Endodermal cell (in vitro differentiated cells): ENCODE measurements around the gene SH3BP5. TPM values are rescaled to one million over a fixed set of nuclear protein-coding genes. Genes with fewer than 3 reads are reported as not detected.

Experiments used
- DNase-seq: peaks from one replicate; pipeline ENCODE4 v3.0.0-alpha.2; 2017
- H3K27ac ChIP-seq: 2 replicates; pipeline ENCODE4 v1.5.1; 2013; ENCODE audit warnings: mild to moderate bottlenecking, low read depth, low read length, moderate library complexity
- H3K27me3 ChIP-seq: 2 replicates; pipeline ENCODE4 v1.6.1; 2013; ENCODE audit warnings: mild to moderate bottlenecking, low read length, moderate library complexity; ENCODE audit not compliant: insufficient read depth, control insufficient read depth, poor library complexity, severe bottlenecking
- H3K36me3 ChIP-seq: 2 replicates; pipeline ENCODE4 v1.7.0; 2013; ENCODE audit warnings: mild to moderate bottlenecking, low read length, moderate library complexity; ENCODE audit not compliant: control insufficient read depth, insufficient read depth
- H3K4me1 ChIP-seq: one replicate; pipeline ENCODE4 v1.7.0; 2013; ENCODE audit warnings: low read length; ENCODE audit not compliant: control insufficient read depth, insufficient read depth
- H3K4me3 ChIP-seq: 2 replicates; pipeline ENCODE4 v1.5.1; 2013; ENCODE audit warnings: mild to moderate bottlenecking, low read length, moderate library complexity
- H3K9ac ChIP-seq: 2 replicates; pipeline ENCODE4 v1.6.1; 2013; ENCODE audit warnings: mild to moderate bottlenecking, low read length, moderate library complexity; ENCODE audit not compliant: poor library complexity, severe bottlenecking; ENCODE audit errors: extremely low read depth
- H3K9me3 ChIP-seq: 2 replicates; pipeline ENCODE4 v1.6.1; 2013; ENCODE audit warnings: mild to moderate bottlenecking, low read length, moderate library complexity; ENCODE audit not compliant: control insufficient read depth
- H3K27ac Mint-ChIP-seq: 2 replicates; pipeline ENCODE4 v1.8.0; 2020; ENCODE audit warnings: mixed read lengths
- H3K27me3 Mint-ChIP-seq: 2 replicates; pipeline ENCODE4 v1.8.0; 2021; ENCODE audit warnings: mild to moderate bottlenecking, mixed read lengths; ENCODE audit not compliant: insufficient read depth
- H3K36me3 Mint-ChIP-seq: 2 replicates; pipeline ENCODE4 v1.8.0; 2020; ENCODE audit warnings: low read depth, mixed read lengths
- H3K4me1 Mint-ChIP-seq: 2 replicates; pipeline ENCODE4 v1.8.0; 2020; ENCODE audit warnings: mixed read lengths
- H3K4me3 Mint-ChIP-seq: 2 replicates; pipeline ENCODE4 v1.8.0; 2020; ENCODE audit warnings: mild to moderate bottlenecking, moderate library complexity, mixed read lengths
- H3K9me3 Mint-ChIP-seq: 2 replicates; pipeline ENCODE4 v1.8.0; 2020; ENCODE audit warnings: mild to moderate bottlenecking, mixed read lengths
- CTCF ChIP-seq: fragments of 200-600 bp; sonication (generic); conservative IDR thresholded peaks from 2 replicates; pipeline ENCODE4 v1.5.0; 2021; ENCODE audit warnings: antibody characterized with exemption, mild to moderate bottlenecking
- WGBS, 2 experiments: methylation state at CpG; one replicate each; pipeline versions ENCODE4 v1.1.5 to v1.1.7; 2013; ENCODE audit warnings: missing lambda C conversion rate in 2 of 2, mixed read lengths in 1 of 2; ENCODE audit not compliant: insufficient coverage in 1 of 2, insufficient read length in 1 of 2; 5-methylcytosine and 5-hydroxymethylcytosine counted together
- total RNA-seq, 2 donors: library from RNA; stranded (reverse); fragmentation: NEBNext Ultra II Directional in 1 of 2; extraction: Animal tissue kit (Norgen Biotek cat#: 25700) in 1 of 2; gene quantifications; 2 replicates in 1 of 2; 3 replicates in 1 of 2; pipeline ENCODE4 v1.2.1, GENCODE V29; 2021

SH3BP5 gene
- total RNA-seq, 2 donors from 2014 or later = 25.8 to 30.3 TPM

- 80 to 89% methylated on average over 1 of the region's 1 CpG for WGBS, 2 experiments
- Mint-ChIP-seq H3K36me3 (peaks cover 37% of the 10 kb centered on the region), H3K27me3 (no peaks in the 10 kb centered on the region), H3K4me1 (no peaks in the 10 kb centered on the region), H3K9me3 (no peaks in the 10 kb centered on the region), H3K4me3 (no peak overlapping the region), H3K27ac (no peak overlapping the region)
- H3K9ac ChIP-seq = no peak overlapping the region
- H3K36me3 ChIP-seq = peaks cover 78% of the 10 kb centered on the region
- DNase-seq = no peak
- H3K4me3 ChIP-seq = no peak overlapping the region
- no peaks in the 10 kb centered on the region for H3K9me3 ChIP-seq
- H3K4me1 ChIP-seq = no peaks in the 10 kb centered on the region
- TF ChIP-seq CTCF = no peak
- H3K27me3 ChIP-seq = no peaks in the 10 kb centered on the region
- H3K27ac ChIP-seq = no peak overlapping the region
Measured at GRCh38 chr3:15228147-15228546, 104.2 kb downstream of the SH3BP5 start.

- 95 to 96% methylated on average over 6 to 7 of the region's 7 CpGs for WGBS, 2 experiments
- H3K4me1 ChIP-seq = no peaks in the 10 kb centered on the region
- H3K36me3 ChIP-seq = peaks cover 83% of the 10 kb centered on the region
- no peaks in the 10 kb centered on the region for H3K9me3 ChIP-seq
- no peaks in the 10 kb centered on the region for H3K27me3 ChIP-seq
- H3K9ac ChIP-seq = no peak overlapping the region
- TF ChIP-seq CTCF = no peak
- H3K27me3 Mint-ChIP-seq = no peaks in the 10 kb centered on the region
- H3K4me3 ChIP-seq = no peak overlapping the region
- H3K4me1 Mint-ChIP-seq = no peaks in the 10 kb centered on the region
- H3K4me3 Mint-ChIP-seq = no peak overlapping the region
- no peak for DNase-seq
- H3K36me3 Mint-ChIP-seq = peaks cover 38% of the 10 kb centered on the region
- no peaks in the 10 kb centered on the region for H3K9me3 Mint-ChIP-seq
- H3K27ac ChIP-seq = no peak overlapping the region
- no peak overlapping the region for H3K27ac Mint-ChIP-seq
Measured at GRCh38 chr3:15223685-15224572, 108.5 kb downstream of the SH3BP5 start.

GRCh38 chr3:15221574-15222217, 110.7 kb downstream of the SH3BP5 start:
- peaks cover 82% of the 10 kb centered on the region for H3K36me3 ChIP-seq
- TF ChIP-seq CTCF = no peak
- no peak overlapping the region for H3K9ac ChIP-seq
- H3K9me3 ChIP-seq = no peaks in the 10 kb centered on the region
- no peak for DNase-seq
- no peak overlapping the region for H3K27ac Mint-ChIP-seq
- H3K27ac ChIP-seq = no peak overlapping the region
- peaks cover 46% of the 10 kb centered on the region for H3K36me3 Mint-ChIP-seq
- H3K4me1 Mint-ChIP-seq = no peaks in the 10 kb centered on the region
- no peak overlapping the region for H3K4me3 Mint-ChIP-seq
- H3K4me3 ChIP-seq = no peak overlapping the region
- H3K27me3 ChIP-seq = no peaks in the 10 kb centered on the region
- 96 to 100% methylated on average over 4 to 6 of the region's 11 CpGs for WGBS, 2 experiments
- no peaks in the 10 kb centered on the region for H3K27me3 Mint-ChIP-seq
- no peaks in the 10 kb centered on the region for H3K9me3 Mint-ChIP-seq
- H3K4me1 ChIP-seq = no peaks in the 10 kb centered on the region
